PFSK-1 (cell line): ENCODE data around the gene DIP2C.

ENCODE experiments used
- POLR2AphosphoS5 ChIP-seq: IDR thresholded peaks from 2 replicates; pipeline ENCODE4 v1.6.1; 2012; ENCODE audit warnings: low read depth, mild to moderate bottlenecking, control low read depth, low read length, moderate library complexity
- TAF1 ChIP-seq: IDR thresholded peaks from 2 replicates; pipeline ENCODE4 v1.6.1; 2012; ENCODE audit warnings: low read length, control low read depth, borderline replicate concordance; ENCODE audit not compliant: insufficient read depth
- TF ChIP-seq, protein P1 (sequence below), 2 experiments: IDR thresholded peaks; 2 replicates each; pipeline versions ENCODE4 v1.6.1 to v1.8.0; 2011 to 2012; ENCODE audit warnings: low read depth in 2 of 2, low read length in 2 of 2, control low read depth in 1 of 2, inconsistent platforms in 1 of 2, mild to moderate bottlenecking in 1 of 2, moderate library complexity in 1 of 2; ENCODE audit not compliant: insufficient read depth in 1 of 2

DNA sequence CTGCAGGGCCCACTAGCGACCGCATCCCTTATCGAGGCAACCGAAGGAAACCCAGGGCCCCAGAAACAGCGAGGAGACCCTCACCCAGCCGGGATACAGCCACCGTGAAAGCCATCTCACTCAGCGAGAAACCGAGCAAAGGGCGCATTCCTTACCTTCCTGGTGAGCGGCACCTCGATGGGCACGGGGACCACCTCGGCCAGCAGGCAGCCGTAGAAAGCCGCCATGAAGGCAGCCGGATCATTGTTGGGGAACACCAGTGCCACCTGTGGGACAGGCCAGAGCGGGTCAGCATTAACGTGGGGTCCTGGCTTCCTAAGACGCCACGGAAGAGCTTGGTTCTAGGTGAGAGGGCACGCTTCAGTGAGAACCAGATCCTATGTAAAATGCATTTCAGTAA lies 290.5 kb downstream of the DIP2C start:
- no peak for TF ChIP-seq TAF1
- TF ChIP-seq POLR2AphosphoS5, result no peak
- TF ChIP-seq, protein P1, sequence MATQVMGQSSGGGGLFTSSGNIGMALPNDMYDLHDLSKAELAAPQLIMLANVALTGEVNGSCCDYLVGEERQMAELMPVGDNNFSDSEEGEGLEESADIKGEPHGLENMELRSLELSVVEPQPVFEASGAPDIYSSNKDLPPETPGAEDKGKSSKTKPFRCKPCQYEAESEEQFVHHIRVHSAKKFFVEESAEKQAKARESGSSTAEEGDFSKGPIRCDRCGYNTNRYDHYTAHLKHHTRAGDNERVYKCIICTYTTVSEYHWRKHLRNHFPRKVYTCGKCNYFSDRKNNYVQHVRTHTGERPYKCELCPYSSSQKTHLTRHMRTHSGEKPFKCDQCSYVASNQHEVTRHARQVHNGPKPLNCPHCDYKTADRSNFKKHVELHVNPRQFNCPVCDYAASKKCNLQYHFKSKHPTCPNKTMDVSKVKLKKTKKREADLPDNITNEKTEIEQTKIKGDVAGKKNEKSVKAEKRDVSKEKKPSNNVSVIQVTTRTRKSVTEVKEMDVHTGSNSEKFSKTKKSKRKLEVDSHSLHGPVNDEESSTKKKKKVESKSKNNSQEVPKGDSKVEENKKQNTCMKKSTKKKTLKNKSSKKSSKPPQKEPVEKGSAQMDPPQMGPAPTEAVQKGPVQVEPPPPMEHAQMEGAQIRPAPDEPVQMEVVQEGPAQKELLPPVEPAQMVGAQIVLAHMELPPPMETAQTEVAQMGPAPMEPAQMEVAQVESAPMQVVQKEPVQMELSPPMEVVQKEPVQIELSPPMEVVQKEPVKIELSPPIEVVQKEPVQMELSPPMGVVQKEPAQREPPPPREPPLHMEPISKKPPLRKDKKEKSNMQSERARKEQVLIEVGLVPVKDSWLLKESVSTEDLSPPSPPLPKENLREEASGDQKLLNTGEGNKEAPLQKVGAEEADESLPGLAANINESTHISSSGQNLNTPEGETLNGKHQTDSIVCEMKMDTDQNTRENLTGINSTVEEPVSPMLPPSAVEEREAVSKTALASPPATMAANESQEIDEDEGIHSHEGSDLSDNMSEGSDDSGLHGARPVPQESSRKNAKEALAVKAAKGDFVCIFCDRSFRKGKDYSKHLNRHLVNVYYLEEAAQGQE (IDR thresholded peaks at IDR 0.05; ENCODE audit: insufficient read depth in 1 of 2, low read depth in 2 of 2, low read length in 2 of 2), result no peak
